ENCODE data around the gene CBR1. TPM values are rescaled to one million over a fixed set of nuclear protein-coding genes. Genes with fewer than 3 reads are reported as not detected.

Gene CBR1
- polyA plus RNA-seq, 1 donor (not counting 4 experiments of a cell fraction or from before 2014, with no cell fraction given) = 207 TPM

GRCh38 chr21:36109868-36110267 is 40.0 kb downstream of the CBR1 start:
- Histone ChIP-seq H3K27ac (ENCODE audit: control insufficient read depth, insufficient read depth, low read length) (no peak overlapping the region), H3K9ac (ENCODE audit: control insufficient read depth, extremely low read depth, insufficient read depth, low read length) (no peak overlapping the region), H3K4me2 (ENCODE audit: control insufficient read depth, extremely low read depth, insufficient read depth, low read depth, low read length) (no peak overlapping the region), H3K4me3 (ENCODE audit: control insufficient read depth in 2 of 3, extremely low read depth in 1 of 3, insufficient read depth in 2 of 3, low read depth in 1 of 3, low read length in 3 of 3) (no peak overlapping the region), H3K36me3 (ENCODE audit: control insufficient read depth in 2 of 2, extremely low read depth in 1 of 2, insufficient read depth in 2 of 2, low read length in 2 of 2) (no peaks in the 10 kb centered on the region), H3K4me1 (ENCODE audit: control insufficient read depth, extremely low read depth, insufficient read depth, low read length) (peaks cover 8% of the 10 kb centered on the region), H3K27me3 (ENCODE audit: control insufficient read depth, extremely low read depth, insufficient read depth, low read length) (no peaks in the 10 kb centered on the region), H3K9me1 (ENCODE audit: control insufficient read depth, extremely low read depth, insufficient read depth, low read length) (no peaks in the 10 kb centered on the region), H3K79me2 (ENCODE audit: control insufficient read depth, insufficient read depth, low read length) (no peaks in the 10 kb centered on the region), H4K20me1 (ENCODE audit: control insufficient read depth, extremely low read depth, insufficient read depth, low read length) (no peaks in the 10 kb centered on the region), H2AFZ (ENCODE audit: control insufficient read depth, low read length) (no peak overlapping the region), H3K9me3 (ENCODE audit: control insufficient read depth, low read depth, low read length) (no peaks in the 10 kb centered on the region)
- dilution Hi-C loops (cut with MboI; ENCODE audit: extremely low pct_ligation_motif_present, low sequenced_read_pairs) = no loop called here
- TF ChIP-seq EZH2 (IDR thresholded peaks at IDR 0.05; ENCODE audit: low read length) (no peak), CTCF (optimal IDR thresholded peaks at IDR 0.05 in 1 of 3, IDR thresholded peaks at IDR 0.05 in 1 of 3, conservative IDR thresholded peaks at IDR 0.05 in 1 of 3; ENCODE audit: extremely low read depth in 1 of 3, insufficient read depth in 2 of 3, low read length in 3 of 3) (no peak)
- FAIRE-seq (no peak), DNase-seq (ENCODE audit: low read depth, low spot score) (no peak)

- Histone ChIP-seq H3K9me1 (ENCODE audit: control insufficient read depth, extremely low read depth, insufficient read depth, low read length) (no peaks in the 10 kb centered on the region), H2AFZ (ENCODE audit: control insufficient read depth, low read length) (no peak overlapping the region), H3K9ac (ENCODE audit: control insufficient read depth, extremely low read depth, insufficient read depth, low read length) (no peak overlapping the region), H3K4me2 (ENCODE audit: control insufficient read depth, extremely low read depth, insufficient read depth, low read depth, low read length) (no peak overlapping the region), H4K20me1 (ENCODE audit: control insufficient read depth, extremely low read depth, insufficient read depth, low read length) (no peaks in the 10 kb centered on the region), H3K27ac (ENCODE audit: control insufficient read depth, insufficient read depth, low read length) (no peak overlapping the region), H3K27me3 (ENCODE audit: control insufficient read depth, extremely low read depth, insufficient read depth, low read length) (no peaks in the 10 kb centered on the region), H3K4me1 (ENCODE audit: control insufficient read depth, extremely low read depth, insufficient read depth, low read length) (peaks cover 8% of the 10 kb centered on the region), H3K36me3 (ENCODE audit: control insufficient read depth in 2 of 2, extremely low read depth in 1 of 2, insufficient read depth in 2 of 2, low read length in 2 of 2) (no peaks in the 10 kb centered on the region), H3K9me3 (ENCODE audit: control insufficient read depth, low read depth, low read length) (no peaks in the 10 kb centered on the region), H3K79me2 (ENCODE audit: control insufficient read depth, insufficient read depth, low read length) (no peaks in the 10 kb centered on the region), H3K4me3 (ENCODE audit: control insufficient read depth in 2 of 3, extremely low read depth in 1 of 3, insufficient read depth in 2 of 3, low read depth in 1 of 3, low read length in 3 of 3) (no peak overlapping the region)
- FAIRE-seq (no peak), DNase-seq (ENCODE audit: low read depth, low spot score) (no peak)
- dilution Hi-C loops (cut with MboI; ENCODE audit: extremely low pct_ligation_motif_present, low sequenced_read_pairs) = no loop called here
- TF ChIP-seq EZH2 (IDR thresholded peaks at IDR 0.05; ENCODE audit: low read length) = no peak
- TF ChIP-seq CTCF (optimal IDR thresholded peaks at IDR 0.05 in 1 of 3, IDR thresholded peaks at IDR 0.05 in 1 of 3, conservative IDR thresholded peaks at IDR 0.05 in 1 of 3; ENCODE audit: extremely low read depth in 1 of 3, insufficient read depth in 2 of 3, low read length in 3 of 3) = no peak
Measured at GRCh38 chr21:36111238-36111637, 41.4 kb downstream of the CBR1 start.

Data from keratinocyte (primary cell).